Central memory CD4-positive, alpha-beta T cell (primary cell): Measurements from ENCODE around the gene PDZD2.

Experiments used
- DNase-seq: peaks from one replicate; pipeline ENCODE4 v3.0.0; 2022

The PDZD2 gene

DNA sequence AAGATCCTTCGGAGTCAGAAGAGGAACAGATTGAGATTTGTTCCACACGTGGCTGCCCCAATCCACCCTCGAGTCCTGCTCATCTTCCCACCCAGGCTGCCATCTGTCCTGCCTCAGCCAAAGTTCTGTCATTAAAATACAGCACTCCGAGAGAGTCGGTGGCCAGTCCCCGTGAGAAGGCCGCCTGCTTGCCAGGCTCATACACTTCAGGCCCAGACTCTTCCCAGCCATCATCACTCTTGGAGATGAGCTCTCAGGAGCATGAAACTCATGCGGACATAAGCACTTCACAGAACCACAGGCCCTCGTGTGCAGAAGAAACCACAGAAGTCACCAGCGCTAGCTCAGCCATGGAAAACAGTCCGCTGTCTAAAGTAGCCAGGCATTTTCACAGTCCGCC, 449.3 kb downstream of the PDZD2 start:
- no peak for DNase-seq

GRCh38 chr5:32089146-32090000, 450.4 kb downstream of the PDZD2 start:
- no peak for DNase-seq

- no peak for DNase-seq
Measured at GRCh38 chr5:32090026-32090754, 451.3 kb downstream of the PDZD2 start.

GRCh38 chr5:32090755-32091128, 451.8 kb downstream of the PDZD2 start:
- DNase-seq, result no peak

DNA sequence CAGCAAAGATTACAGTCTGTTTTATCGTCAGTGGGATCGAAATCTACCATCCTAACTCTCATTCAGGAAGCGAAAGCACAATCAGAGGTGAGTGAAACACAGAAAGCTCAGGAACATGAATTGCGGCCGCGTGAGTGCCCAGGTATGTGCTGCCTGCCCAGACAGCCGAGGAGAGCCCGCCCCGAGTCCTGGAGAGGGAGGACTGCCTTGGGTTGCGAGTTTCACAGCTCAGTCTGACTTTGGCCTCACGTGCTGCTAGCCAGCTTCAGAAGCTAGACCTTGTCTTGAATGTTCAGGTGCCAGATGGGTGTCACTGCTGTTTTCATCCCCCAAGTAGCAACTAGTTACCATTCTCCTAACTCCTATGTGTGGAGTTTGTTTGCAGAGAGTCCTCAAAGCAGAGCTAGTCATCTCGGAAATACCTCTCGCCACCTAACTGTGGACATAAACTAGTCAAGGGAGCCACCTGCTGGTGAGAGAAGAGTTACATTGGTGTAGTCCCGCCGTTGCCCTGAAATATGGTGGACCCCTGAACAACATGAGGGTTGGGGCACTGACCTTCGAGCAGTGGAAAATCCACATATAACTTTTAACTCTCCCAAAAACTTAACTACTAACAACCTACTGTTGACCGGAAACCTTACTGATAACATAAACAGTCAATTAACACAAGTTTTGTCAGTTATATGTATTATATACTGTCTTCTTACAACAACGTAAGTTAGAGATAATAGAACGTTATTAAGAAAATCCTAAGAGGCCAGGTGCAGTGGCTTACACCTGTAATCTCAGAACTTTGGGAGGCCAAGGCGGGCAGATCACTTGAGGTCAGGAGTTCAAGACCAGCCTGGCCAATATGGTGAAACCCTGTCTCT, 454.2 kb downstream of the PDZD2 start:
- DNase-seq, result peak; percentile 39

DNA sequence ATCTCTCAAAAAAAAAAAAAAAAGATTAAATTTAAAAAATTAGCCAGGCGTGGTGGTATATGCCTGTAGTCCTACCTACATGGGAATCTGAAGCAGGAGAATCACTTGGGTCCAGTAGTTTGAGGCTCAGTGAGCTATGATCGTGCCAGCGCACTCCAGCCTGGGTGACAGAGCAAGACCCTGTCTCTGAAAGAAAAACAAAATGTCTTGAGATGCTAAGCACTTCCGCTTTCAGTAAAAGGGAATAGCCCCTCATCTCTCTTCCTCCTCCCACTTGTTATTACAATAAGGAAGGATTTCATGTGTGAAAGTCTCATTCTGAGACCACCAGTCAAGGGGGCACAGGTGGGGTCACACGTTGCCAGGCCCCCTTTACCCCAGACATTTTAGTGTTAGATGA, 455.8 kb downstream of the PDZD2 start:
- no peak for DNase-seq

DNA sequence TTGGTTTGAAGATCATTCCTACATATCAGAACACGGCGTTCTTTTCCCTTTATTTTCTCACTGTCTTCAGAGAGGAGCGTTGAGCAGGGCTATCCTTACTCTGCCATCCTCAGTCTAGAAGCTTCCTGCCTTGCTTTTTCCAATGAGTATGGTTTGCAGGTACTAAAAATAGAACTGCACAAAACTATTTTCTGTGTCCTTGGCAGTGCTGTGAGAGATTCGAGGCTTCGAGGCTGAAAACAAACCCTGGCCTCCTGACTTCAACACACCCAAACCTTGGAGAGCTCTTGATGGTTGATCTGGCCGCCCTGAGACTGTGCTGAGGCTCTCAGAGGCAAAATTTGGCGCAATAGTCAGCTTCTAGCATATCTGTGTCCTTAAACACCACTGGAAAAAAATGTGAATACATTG, 456.3 kb downstream of the PDZD2 start:
- DNase-seq, result no peak

DNA sequence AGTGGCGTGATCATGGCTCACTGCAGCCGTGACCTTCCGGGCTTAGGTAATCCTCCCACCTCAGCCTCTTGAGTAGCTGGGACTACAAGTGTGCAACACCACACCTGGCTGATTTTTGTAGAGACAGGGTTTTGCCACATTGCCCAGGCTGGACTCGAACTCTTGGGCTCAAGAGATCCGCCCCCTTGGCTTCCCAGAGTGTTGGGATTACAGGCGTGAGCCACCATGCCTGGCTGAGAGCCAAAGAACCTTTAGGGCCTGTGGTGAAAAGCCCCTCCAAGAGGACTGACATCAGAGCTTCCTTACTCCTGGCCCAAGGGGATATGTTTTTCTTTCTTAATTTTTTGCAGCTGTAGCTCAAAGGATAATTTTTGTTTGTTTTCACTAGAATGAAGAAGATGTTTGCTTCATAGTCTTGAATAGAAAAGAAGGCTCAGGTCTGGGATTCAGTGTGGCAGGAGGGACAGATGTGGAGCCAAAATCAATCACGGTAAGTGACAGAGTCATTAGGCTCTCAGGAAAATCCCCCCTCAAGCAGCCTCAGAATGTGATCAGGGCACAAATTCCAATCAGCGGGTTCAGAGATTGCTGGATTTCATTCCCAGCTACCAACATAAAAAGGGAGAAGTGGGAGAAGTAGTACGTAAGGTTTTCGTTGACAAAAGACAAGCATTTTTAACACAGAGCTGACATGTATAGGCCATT, 458.1 kb downstream of the PDZD2 start:
- DNase-seq, result no peak

DNA sequence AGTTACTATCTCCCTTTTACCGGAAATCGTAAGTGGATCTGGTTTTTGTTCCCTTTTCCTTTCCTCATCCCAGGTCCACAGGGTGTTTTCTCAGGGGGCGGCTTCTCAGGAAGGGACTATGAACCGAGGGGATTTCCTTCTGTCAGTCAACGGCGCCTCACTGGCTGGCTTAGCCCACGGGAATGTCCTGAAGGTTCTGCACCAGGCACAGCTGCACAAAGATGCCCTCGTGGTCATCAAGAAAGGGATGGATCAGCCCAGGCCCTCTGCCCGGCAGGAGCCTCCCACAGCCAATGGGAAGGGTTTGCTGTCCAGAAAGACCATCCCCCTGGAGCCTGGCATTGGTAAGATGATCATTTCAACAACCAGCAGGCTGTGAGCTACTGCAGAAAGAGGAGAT, 459.4 kb downstream of the PDZD2 start:
- DNase-seq, result no peak

DNA sequence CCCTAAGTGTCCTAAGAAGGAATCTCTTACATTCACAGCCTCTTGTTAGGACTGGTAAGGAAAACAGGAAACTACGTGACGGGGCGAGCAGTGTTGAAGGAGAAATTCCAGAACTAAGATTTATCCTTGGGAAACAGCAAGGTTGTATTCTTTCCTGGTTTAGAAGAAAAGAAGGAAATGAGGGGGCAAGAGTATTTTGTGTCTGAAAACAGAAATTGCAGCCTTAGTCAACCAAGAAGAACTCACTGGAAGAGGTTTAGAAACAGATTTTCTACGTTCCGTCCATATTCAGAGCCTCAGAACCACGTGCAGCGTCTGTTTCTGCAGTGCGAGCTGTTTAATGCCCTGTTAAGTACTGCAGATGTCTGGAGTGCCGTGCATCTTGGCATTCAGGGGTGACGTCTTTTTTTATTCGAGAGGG, 460.0 kb downstream of the PDZD2 start:
- no peak for DNase-seq

DNA sequence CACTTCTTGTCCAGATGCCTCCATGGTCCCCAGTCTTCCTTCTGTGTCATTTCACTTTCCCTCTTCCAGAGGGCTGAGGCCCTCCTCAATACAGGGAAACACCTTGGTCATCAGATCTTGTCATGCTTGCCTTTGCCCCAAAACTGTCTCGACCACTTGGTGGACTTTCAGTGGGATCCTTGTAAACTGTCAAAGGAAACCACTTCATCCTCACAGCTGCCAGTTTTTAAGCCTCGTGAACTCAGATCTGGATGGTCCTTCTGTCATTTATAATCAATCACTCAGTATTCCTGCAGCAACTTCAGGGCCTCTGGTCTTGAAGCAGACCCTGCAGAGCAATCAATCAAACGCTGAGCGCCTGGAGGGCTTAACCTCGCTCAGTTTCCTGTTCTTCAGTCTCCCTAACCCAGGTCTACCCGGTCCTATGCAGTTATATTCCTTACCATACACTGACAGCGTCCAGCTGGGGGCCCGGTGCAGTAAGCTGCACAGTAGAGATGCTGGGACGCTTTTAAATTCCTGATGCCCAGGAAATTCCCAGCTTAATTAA, 460.6 kb downstream of the PDZD2 start:
- DNase-seq, result no peak

DNA sequence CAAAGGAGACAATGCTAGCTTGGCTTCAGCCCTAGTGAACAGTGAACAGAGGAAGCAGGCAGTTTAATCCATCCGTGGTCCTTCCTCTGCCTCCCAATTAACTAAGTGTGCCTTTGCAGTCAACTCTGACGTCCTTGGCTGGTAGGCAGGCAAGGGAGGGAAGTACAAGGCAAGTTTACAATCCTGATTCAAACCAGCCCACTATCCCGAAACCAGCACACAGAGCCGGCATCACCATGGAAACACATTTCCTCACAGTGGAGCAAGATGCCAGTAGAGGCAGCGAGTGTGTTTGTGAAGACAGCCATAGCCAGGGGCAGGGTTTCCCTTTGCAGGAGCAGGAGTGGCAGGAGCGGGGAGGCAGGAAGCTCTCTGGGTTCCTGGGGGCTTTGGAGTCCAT, 461.3 kb downstream of the PDZD2 start:
- DNase-seq, result no peak

GRCh38 chr5:32100691-32101302, 461.9 kb downstream of the PDZD2 start:
- no peak for DNase-seq

DNA sequence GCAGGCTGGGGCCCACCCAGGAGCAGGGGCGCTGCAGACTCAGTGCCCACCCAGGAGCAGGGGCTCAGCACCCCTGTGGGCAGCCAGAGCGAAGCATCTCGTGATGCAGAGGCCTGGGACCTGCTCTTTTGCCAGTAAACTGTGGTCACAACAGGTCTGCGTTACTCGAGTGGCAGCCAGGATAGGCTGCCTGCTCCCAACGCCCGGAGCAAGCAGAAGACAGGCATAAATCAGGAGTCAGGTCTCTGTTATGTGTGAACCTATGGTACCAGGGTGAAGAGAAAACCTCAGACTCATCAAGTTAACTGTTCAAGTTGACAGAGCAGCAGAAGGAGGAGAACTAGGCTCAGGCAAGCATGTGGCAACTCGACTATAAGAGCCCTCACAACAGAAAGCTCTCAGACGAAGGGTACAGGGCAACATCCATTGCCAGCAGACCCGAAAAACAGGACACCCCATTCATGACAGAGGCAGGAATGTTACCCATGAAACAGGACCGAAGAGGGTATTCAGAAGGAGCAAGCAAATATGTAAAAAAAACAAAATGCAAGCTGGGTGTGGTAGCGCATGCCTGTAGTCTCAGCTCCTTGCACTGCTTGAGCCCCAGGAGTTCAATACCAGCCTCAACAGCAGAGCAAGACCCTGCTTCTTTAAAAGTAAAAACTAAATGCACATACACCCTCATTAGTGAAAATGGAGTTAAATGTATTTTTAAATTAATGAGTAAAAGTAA, 463.5 kb downstream of the PDZD2 start:
- DNase-seq, result no peak

GRCh38 chr5:32103521-32103920, 464.6 kb downstream of the PDZD2 start:
- no peak for DNase-seq

DNA sequence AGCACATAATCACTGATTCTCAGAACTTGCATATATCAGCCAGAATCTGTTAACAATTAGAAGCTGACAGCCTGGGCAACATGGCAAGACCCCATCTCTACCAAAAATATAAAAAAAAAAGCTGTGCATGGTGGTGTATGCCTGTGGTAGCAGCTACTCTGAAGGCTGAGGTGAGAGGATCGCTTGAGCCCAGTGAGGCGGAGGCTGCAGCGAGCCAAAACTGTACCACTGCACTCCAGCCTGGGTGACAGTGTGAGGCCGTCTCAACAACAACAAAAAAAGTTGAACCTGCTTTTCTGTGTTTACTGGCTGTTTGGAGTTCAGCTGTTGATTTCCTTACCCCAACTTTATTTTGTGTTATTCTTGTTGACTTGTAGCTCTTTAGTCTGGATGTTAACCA, 468.4 kb downstream of the PDZD2 start:
- DNase-seq, result no peak

- DNase-seq, result no peak
Measured at GRCh38 chr5:32108167-32108566, 469.2 kb downstream of the PDZD2 start.

DNA sequence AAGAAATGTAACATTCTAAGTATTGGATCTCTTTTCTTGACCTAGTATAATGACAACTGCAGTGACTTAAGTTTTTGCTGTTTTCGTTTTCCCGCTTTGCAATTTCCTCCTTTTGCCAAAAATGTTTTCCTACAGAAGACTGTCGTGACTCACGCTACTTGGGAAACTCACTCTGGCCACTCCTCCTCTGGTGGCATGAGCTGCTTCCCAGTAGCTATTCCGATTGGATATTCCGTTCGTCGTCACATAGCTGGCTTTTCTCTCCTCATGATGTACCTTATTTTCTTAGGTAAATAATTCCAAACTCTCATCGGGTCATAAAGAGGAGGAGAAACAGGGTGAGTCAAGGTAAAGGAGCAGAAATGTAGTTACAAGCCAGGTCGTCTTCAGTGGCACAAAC, 470.3 kb downstream of the PDZD2 start:
- no peak for DNase-seq

GRCh38 chr5:32110111-32110696, 471.3 kb downstream of the PDZD2 start:
- no peak for DNase-seq

DNA sequence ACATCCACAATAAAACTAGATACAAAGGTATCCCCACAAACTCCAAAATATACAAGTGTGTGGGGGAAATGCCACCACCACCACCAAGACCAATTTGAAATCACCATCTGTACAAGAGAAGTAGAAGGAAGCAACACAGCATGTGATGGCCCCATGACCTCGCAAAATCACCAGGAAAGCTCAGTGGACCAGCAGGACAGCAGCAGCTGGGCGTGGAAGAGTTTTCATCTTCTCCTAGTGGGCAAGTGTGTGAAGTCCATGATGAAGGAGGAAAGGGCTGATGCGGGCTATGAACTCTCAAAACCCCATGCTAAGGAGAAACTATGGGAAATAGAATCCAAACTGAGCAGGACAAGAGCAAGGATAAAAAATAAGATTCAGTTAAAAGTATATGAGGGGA, 477.1 kb downstream of the PDZD2 start:
- no peak for DNase-seq
